Suppressor macrophage treated with lipopolysaccharide for 1 hour (primary cell): ENCODE results near the gene COL5A1.
"Not testable (repeated sequence)": the region's sequence is repeated elsewhere in the genome, so short reads cannot be mapped to it uniquely, and the experiment has no call there.

Experiments
- DNase-seq, 3 donors: peaks; one replicate each; pipeline ENCODE4 v3.0.0-alpha.2; 2020 to 2022

Gene COL5A1

GRCh38 chr9:134679616-134680392 lies 38.2 kb downstream of the COL5A1 start:
- no peak for DNase-seq

GRCh38 chr9:134680393-134681060 lies 38.9 kb downstream of the COL5A1 start:
- no peak for DNase-seq

- DNase-seq = no peak
Observed at GRCh38 chr9:134681061-134681661, 39.6 kb downstream of the COL5A1 start.

- no peak for DNase-seq
Observed at GRCh38 chr9:134682026-134682425, 40.4 kb downstream of the COL5A1 start.

GRCh38 chr9:134682651-134683364 lies 41.2 kb downstream of the COL5A1 start:
- no peak for DNase-seq

GRCh38 chr9:134683714-134684374 lies 42.2 kb downstream of the COL5A1 start:
- no peak for DNase-seq

GRCh38 chr9:134684375-134684723 lies 42.7 kb downstream of the COL5A1 start:
- DNase-seq = no peak

GRCh38 chr9:134684941-134685340 lies 43.3 kb downstream of the COL5A1 start:
- not testable (repeated sequence) for DNase-seq

GRCh38 chr9:134685784-134686183 lies 44.2 kb downstream of the COL5A1 start:
- DNase-seq = no peak

- DNase-seq = no peak
Observed at GRCh38 chr9:134686896-134687295, 45.3 kb downstream of the COL5A1 start.

- DNase-seq = no peak
Observed at GRCh38 chr9:134687556-134687955, 46.0 kb downstream of the COL5A1 start.

- DNase-seq = no peak
Observed at GRCh38 chr9:134688231-134688630, 46.6 kb downstream of the COL5A1 start.

- DNase-seq = no peak
Observed at GRCh38 chr9:134688661-134689320, 47.2 kb downstream of the COL5A1 start.

GRCh38 chr9:134689321-134690181 lies 47.9 kb downstream of the COL5A1 start:
- peak; percentile 41 to 75 (median 63) for DNase-seq

GRCh38 chr9:134690301-134690751 lies 48.7 kb downstream of the COL5A1 start:
- DNase-seq = no peak

GRCh38 chr9:134690946-134691694 lies 49.5 kb downstream of the COL5A1 start:
- no peak for DNase-seq

- DNase-seq = no peak
Observed at GRCh38 chr9:134691695-134692572, 50.3 kb downstream of the COL5A1 start.

GRCh38 chr9:134692573-134692860 lies 50.9 kb downstream of the COL5A1 start:
- DNase-seq = no peak

- DNase-seq = no peak
Observed at GRCh38 chr9:134693011-134693410, 51.4 kb downstream of the COL5A1 start.
